Measurements from ENCODE around the gene RIMKLB.

RIMKLB gene

GRCh38 chr12:8697476-8698131 lies at the start of gene RIMKLB:
RIMKLB (plus strand) TSS chr12:8697991; CDS start chr12:8713867, 15,876 bp downstream.
- Histone ChIP-seq H3K79me2 (ENCODE audit: insufficient read depth, low read length) (0 out of 2 replicates have a peak, but pooled peaks cover 3% of the 10 kb centered on the region), H3K4me3 (ENCODE audit: insufficient read depth, low read length, poor library complexity, severe bottlenecking) (peak within 1 kb of the TSS; percentile 74), H3K36me3 (ENCODE audit: low read length) (no peaks in the 10 kb centered on the region), H2AFZ (ENCODE audit: low read depth, low read length, severe bottlenecking) (peak within 1 kb of the TSS; percentile 98), H3K4me2 (ENCODE audit: low read depth, low read length, poor library complexity, severe bottlenecking) (peak within 1 kb of the TSS; percentile 69), H3K27ac (ENCODE audit: low read depth, low read length) (no peak within 1 kb of the TSS), H3K9ac (ENCODE audit: low read length) (peak within 1 kb of the TSS; percentile 73), H3K9me2 (replicated peaks; ENCODE audit: insufficient read depth, low read length) (no peaks in the 10 kb centered on the region), H3K27me3 (ENCODE audit: low read length) (no peaks in the 10 kb centered on the region), H4K20me1 (ENCODE audit: low read depth, low read length) (no peaks in the 10 kb centered on the region), H3K9me3 (ENCODE audit: insufficient read depth, low read length) (no peaks in the 10 kb centered on the region), H3F3A (ENCODE audit: insufficient read depth) (no peaks in the 10 kb centered on the region)
- TF ChIP-seq CTCF (IDR thresholded peaks at IDR 0.05; ENCODE audit: insufficient read depth, low read length, poor library complexity, severe bottlenecking) (no peak), EZH2phosphoT487 (conservative IDR thresholded peaks at IDR 0.05; ENCODE audit: low read length) (no peak)

- no peak overlapping the region for H3K9ac ChIP-seq (ENCODE audit: low read length)
- H3K9me3 ChIP-seq (ENCODE audit: insufficient read depth, low read length) = no peaks in the 10 kb centered on the region
- H3K27ac ChIP-seq (ENCODE audit: low read depth, low read length) = no peak overlapping the region
- no peaks in the 10 kb centered on the region for H4K20me1 ChIP-seq (ENCODE audit: low read depth, low read length)
- TF ChIP-seq CTCF (IDR thresholded peaks at IDR 0.05; ENCODE audit: insufficient read depth, low read length, poor library complexity, severe bottlenecking) (no peak), EZH2phosphoT487 (conservative IDR thresholded peaks at IDR 0.05; ENCODE audit: low read length) (no peak)
- peaks cover 16% of the 10 kb centered on the region for H3F3A ChIP-seq (ENCODE audit: insufficient read depth)
- no peaks in the 10 kb centered on the region for H3K27me3 ChIP-seq (ENCODE audit: low read length)
- H3K4me3 ChIP-seq (ENCODE audit: insufficient read depth, low read length, poor library complexity, severe bottlenecking) = no peak overlapping the region
- H3K9me2 ChIP-seq (replicated peaks; ENCODE audit: insufficient read depth, low read length) = no peaks in the 10 kb centered on the region
- peak overlapping the region; percentile 13 for H3K4me2 ChIP-seq (ENCODE audit: low read depth, low read length, poor library complexity, severe bottlenecking)
- H3K79me2 ChIP-seq (ENCODE audit: insufficient read depth, low read length) = no peaks in the 10 kb centered on the region
- no peak overlapping the region for H2AFZ ChIP-seq (ENCODE audit: low read depth, low read length, severe bottlenecking)
- H3K36me3 ChIP-seq (ENCODE audit: low read length) = no peaks in the 10 kb centered on the region
Observed at GRCh38 chr12:8648576-8649205, 49.1 kb upstream of the RIMKLB start.

GRCh38 chr12:8655421-8655820 lies 42.4 kb upstream of the RIMKLB start:
- Histone ChIP-seq H3K27ac (ENCODE audit: low read depth, low read length) (no peak overlapping the region), H3K27me3 (ENCODE audit: low read length) (no peaks in the 10 kb centered on the region), H3K4me2 (ENCODE audit: low read depth, low read length, poor library complexity, severe bottlenecking) (no peak overlapping the region), H2AFZ (ENCODE audit: low read depth, low read length, severe bottlenecking) (no peak overlapping the region), H3K36me3 (ENCODE audit: low read length) (no peaks in the 10 kb centered on the region), H3F3A (ENCODE audit: insufficient read depth) (no peaks in the 10 kb centered on the region), H3K9me3 (ENCODE audit: insufficient read depth, low read length) (no peaks in the 10 kb centered on the region), H3K4me3 (ENCODE audit: insufficient read depth, low read length, poor library complexity, severe bottlenecking) (no peak overlapping the region), H4K20me1 (ENCODE audit: low read depth, low read length) (no peaks in the 10 kb centered on the region), H3K9me2 (replicated peaks; ENCODE audit: insufficient read depth, low read length) (no peaks in the 10 kb centered on the region), H3K79me2 (ENCODE audit: insufficient read depth, low read length) (no peaks in the 10 kb centered on the region), H3K9ac (ENCODE audit: low read length) (no peak overlapping the region)
- TF ChIP-seq CTCF (IDR thresholded peaks at IDR 0.05; ENCODE audit: insufficient read depth, low read length, poor library complexity, severe bottlenecking) (no peak), EZH2phosphoT487 (conservative IDR thresholded peaks at IDR 0.05; ENCODE audit: low read length) (no peak)

Data from SU-DHL-6 (cell line).